ENCODE data around the gene PRRG4.
"Not testable (repeated sequence)": the region's sequence is repeated elsewhere in the genome, so short reads cannot be mapped to it uniquely, and the experiment has no call there.

PRRG4 gene

DNA sequence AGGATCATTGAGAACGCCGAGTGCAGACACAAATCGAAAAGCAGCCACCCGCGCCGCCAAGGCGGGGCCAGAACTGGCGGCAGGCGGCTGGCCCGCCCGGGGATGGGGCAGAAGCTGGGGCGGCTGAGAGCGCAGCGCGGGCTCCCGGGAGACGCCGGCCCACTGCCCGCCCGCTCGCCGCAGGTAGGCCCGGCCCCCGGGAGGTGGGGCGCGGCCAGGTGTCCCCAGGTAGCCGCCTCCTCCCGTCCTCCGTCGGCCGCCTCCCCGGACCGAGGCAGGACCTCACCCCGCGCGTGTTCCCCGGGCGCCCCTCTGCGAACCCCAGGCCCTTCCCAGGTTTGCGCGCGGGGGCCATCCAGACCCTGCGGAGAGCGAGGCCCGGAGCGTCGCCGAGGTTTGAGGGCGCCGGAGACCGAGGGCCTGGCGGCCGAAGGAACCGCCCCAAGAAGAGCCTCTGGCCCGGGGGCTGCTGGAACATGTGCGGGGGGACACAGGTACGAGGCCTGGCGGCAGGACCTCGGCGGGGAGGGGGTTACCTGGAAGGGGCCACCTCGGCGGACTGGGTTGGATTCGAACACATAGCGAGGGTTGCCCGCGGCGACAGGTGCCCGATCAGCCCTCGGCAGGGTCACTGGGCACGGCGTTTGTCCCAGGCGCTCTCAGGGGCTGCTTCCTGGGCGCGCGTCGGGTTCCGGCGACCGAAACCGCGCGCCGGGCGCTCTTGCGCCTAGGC is at the start of gene PRRG4:
TSS of gene PRRG4 (plus strand) at position 248 of the 733 bp plus-strand sequence. CDS start 603 bp downstream, outside the sequence.
- in situ Hi-C loops (cut with MboI; ENCODE audit: low sequenced_read_pairs) = no loop called here

DNA sequence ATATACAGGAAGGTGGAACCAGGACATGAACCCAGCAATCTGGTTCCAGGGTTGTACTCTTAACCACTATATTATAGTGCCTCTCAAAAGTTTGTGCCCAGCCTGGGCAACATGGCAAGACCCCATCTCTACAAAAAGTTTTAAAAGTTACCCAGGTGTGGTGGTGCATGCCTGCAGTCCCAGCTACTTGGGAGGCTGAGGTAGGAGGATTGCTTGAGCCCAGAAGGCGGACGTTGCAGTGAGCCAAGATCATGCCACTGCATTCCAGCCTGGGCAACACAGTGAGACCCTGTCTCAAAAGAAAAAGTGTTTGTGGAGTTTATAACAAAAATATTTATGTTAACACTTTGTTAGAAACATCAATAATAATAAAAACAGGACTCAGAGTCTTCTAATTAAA is 48.9 kb upstream of the PRRG4 start:
- in situ Hi-C loops (cut with MboI; ENCODE audit: low sequenced_read_pairs) = not testable (repeated sequence)

DNA sequence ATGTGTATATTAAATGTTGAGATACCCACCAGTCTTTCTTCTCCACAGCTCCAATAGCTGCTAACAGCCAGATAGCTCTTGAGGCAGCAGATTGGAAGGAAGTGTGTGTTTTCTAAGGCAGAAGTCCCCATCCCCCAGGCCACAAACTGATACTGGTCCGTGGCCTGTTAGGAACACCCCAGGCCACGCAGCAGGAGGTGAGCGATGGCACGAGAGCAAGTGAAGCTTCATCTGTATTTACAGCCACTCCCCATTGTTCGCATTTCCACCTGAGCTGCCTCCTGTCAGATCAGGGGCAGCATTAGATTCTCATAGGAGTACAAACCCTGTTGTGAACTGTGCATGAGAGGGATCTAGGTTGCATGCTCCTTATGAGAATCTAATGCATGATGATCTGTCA is 48.0 kb upstream of the PRRG4 start:
- in situ Hi-C loops (cut with MboI; ENCODE audit: low sequenced_read_pairs) = no loop called here

- in situ Hi-C loops (cut with MboI; ENCODE audit: low sequenced_read_pairs) = no loop called here
Measured at GRCh38 chr11:32785262-32785661, 44.5 kb upstream of the PRRG4 start.

DNA sequence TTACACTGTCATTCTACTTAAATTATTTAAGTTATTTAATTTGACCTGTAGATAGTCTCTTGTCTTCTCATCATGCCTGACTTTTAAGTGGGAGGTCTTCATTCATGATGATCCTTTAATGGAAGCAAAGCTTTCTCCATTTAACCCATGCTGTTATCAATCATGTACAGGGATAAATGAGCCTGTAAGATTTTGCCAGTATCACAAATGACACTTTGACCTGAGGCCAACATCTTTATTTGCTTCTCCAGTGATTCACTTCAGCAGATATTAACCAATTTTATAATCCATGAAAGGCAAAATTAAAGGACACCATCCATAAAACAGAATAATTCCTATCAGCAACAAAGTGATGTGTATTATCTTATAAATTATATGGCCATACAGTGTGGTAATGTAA is 42.9 kb upstream of the PRRG4 start:
- in situ Hi-C loops (cut with MboI; ENCODE audit: low sequenced_read_pairs) = no loop called here

DNA sequence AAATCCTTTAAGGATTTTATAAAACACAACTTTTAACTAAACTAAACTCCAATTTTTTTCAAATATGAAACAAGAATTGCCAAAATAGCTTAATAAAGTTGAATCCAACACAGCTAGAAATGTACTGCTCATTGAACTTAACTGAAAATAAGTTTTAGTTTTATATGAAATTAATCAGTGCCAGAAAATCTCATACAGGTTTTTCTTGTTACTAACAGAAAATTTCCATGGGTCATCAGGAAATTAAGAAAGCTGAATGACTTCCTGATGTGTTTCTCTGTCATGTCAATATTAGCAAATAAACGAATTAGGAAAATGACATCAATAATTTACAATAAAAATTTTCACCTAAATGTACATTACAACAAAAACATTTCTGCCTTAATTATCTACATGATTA is 38.8 kb upstream of the PRRG4 start:
- in situ Hi-C loops (cut with MboI; ENCODE audit: low sequenced_read_pairs) = no loop called here

DNA sequence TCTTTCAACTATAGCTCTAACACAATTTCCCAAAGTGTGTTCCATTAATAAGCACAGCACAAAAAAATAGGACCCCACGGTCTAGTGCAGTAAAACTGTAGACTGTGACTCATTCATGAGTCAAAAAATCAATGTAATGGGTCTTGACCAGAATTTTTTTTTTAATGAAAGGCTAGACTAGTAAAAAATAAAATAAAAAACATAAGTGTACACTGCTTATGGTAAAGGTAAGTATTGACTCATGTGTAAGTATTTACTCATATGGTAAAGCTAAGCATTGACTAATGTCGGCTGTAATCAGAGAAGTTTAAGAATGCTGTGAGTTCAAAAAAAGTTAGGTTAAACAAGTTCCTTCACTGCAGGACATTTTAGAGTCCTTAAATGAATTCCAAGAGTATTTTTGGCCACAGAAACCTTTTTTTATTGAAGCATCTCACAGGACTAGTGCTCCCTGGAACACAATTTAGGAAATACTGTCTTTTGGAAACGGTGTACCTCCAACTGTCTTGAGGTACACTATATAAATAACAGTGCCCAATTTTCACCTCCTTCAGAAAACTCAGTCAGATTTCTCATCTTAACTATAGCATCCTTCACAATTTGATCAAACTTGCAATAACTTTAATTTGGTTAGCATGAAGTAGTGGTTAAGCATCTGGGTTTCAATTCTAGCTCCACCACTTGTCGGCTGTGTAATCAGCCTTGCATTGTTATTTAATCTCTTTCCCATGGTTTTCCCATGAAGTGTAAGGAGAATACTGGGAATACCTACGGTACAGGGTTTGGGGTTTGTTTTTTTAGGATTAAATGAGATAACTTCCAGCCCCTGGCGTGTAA is 37.4 kb upstream of the PRRG4 start:
- in situ Hi-C loops (cut with MboI; ENCODE audit: low sequenced_read_pairs) = no loop called here

DNA sequence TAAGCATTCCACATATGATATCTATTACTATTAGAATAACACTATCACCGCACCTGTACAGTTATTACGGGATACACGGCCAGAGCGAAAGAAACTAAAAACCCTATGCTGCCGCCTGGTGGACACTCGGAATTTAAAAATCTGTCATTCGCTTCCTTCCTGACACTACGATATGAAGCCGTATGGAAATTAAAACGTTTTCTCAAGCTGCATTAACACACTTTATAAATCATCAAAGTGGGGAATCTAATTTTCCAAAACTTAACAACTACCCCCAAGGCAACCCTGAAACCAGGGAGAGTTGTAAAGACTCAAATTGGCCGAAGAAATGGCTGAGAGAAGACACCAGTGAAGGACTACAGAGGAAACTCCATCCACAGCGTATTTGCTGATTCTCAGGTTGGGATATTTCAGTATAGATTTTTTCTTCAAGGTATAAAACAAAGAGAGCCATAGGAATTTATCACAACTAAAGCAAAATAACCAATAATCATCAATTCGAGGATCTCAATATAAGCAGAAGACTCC is 36.7 kb upstream of the PRRG4 start:
- in situ Hi-C loops (cut with MboI; ENCODE audit: low sequenced_read_pairs) = no loop called here

GRCh38 chr11:32794439-32794838 is 35.3 kb upstream of the PRRG4 start, which contains the start of gene CCDC73:
CCDC73 (minus strand) TSS chr11:32794662; CDS start chr11:32760243, 34,419 bp downstream.
- in situ Hi-C loops (cut with MboI; ENCODE audit: low sequenced_read_pairs) = no loop called here

DNA sequence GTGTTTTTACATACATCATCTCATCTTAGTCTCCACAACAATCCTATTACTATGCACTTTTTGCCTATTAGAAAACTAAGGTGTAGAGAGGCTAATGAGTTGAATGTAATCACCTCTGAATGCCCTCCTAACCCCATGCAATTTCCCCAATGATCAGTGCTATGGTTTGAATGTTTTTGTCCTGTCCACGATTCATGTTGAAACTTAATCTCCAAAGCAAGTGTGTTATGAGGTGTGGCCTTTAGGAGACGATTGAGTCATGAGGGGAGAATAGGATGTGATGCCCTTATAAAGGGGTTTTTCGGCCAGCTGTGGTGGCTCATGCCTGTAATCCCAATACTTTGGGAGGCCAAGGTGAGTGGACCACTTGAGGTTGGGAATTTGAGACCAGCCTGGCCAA is 33.3 kb upstream of the PRRG4 start:
- in situ Hi-C loops (cut with MboI; ENCODE audit: low sequenced_read_pairs) = no loop called here

DNA sequence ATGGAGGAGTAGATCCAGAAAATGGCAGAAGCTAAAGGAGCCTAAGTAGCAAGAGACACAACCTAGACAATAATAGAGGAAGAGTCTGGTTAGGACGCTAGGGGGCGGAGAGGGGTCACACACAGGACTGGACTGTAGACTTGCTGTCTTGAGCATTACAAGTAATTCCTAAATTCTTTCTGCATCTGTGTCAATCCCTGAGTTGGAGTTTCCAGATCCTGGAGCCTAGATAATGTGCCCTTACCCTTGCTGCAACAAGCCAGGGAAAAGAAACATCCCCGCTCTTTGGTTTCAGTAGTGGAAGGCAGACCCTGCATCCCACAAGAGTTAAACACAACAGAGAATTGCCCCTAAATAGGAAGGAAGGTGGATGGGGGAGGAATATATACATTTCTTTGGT is 20.4 kb upstream of the PRRG4 start:
- in situ Hi-C loops (cut with MboI; ENCODE audit: low sequenced_read_pairs) = no loop called here

- in situ Hi-C loops (cut with MboI; ENCODE audit: low sequenced_read_pairs) = no loop called here
Measured at GRCh38 chr11:32817181-32817851, 12.4 kb upstream of the PRRG4 start.

DNA sequence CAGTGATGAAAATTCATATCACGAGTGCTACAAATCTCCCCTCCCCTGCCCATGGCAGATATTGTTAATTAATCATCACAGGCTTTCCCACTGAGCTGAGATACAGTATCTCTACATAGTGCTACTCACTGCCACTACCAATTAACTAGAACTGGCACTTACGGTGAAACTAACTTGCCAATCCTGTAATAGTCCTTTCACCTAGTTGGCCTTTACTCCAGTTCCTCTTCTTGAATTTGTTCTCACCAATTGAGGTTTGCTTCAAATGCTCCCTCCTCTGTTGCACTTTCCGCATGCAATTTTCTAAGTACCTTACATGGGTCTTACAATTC is 11.9 kb upstream of the PRRG4 start:
- in situ Hi-C loops (cut with MboI; ENCODE audit: low sequenced_read_pairs) = no loop called here

DNA sequence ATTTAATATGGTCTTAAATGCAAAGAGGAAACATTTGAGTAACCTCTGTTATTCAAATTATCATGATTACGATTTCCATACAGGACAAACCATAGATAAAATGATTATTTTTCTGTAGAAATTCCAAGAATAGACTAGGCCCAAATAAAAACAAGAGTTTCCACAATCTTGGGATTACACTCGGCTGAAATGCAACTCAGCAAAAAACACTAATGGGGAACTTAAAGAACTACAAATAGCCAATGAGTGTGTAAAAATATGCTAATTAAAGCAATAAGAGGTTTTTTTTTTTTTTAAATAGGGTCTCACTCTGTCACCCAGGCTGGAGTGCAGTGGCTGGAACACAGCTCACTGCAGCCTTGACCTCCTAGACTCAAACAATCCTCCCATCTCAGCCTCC is 10.5 kb upstream of the PRRG4 start:
- in situ Hi-C loops (cut with MboI; ENCODE audit: low sequenced_read_pairs) = no loop called here

DNA sequence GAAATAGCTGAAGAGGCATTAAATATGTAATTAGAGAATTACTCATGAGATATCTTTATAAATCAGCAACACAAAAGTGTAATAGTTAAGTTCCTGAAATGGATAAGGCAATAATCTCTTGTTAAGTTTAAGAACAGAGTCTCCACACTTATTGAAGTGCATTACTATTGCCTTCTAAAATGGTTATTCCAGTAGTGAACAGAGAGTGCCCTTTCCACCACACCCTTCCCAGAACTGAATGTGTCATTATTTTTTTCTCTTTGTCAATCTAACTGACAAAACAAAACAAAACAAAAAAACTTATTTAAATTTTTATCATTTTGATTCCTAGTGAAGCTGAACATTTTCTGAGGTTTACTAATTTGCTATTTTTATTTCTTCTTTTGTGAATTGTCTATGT is 9.2 kb upstream of the PRRG4 start:
- in situ Hi-C loops (cut with MboI; ENCODE audit: low sequenced_read_pairs) = no loop called here

GRCh38 chr11:32821517-32821916 is 8.2 kb upstream of the PRRG4 start:
- in situ Hi-C loops (cut with MboI; ENCODE audit: low sequenced_read_pairs) = no loop called here

- in situ Hi-C loops (cut with MboI; ENCODE audit: low sequenced_read_pairs) = no loop called here
Measured at GRCh38 chr11:32821917-32822560, 7.7 kb upstream of the PRRG4 start.

- in situ Hi-C loops (cut with MboI; ENCODE audit: low sequenced_read_pairs) = not testable (repeated sequence)
Measured at GRCh38 chr11:32823617-32824016, 6.1 kb upstream of the PRRG4 start.

GRCh38 chr11:32826113-32826512 is 3.6 kb upstream of the PRRG4 start:
- in situ Hi-C loops (cut with MboI; ENCODE audit: low sequenced_read_pairs) = no loop called here

DNA sequence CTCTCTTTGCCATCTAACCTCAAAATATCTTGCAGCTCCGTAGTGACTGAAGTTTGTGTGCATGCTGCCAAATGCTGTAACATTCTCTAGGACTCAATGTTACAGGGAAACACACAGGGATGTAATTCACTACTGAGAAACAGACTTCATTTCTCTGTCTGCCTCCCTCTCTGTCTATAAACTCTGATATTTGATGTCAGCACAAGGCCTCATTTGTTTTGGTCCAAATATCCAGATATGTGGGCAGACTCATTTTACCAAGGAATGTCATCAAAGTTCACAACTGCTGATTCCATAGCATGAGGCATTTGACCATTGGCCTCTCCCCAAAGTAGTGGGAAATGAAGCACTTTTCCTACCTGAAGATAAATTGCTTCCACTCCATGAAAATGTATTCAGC is 2.5 kb upstream of the PRRG4 start:
- in situ Hi-C loops (cut with MboI; ENCODE audit: low sequenced_read_pairs) = no loop called here

- in situ Hi-C loops (cut with MboI; ENCODE audit: low sequenced_read_pairs) = no loop called here
Measured at GRCh38 chr11:32829157-32829679, 509 bp upstream of the PRRG4 start.
